Keratinocyte (primary cell): ENCODE data around the gene SLIT3. TPM values are rescaled to one million over a fixed set of nuclear protein-coding genes. Genes with fewer than 3 reads are reported as not detected.

Source experiments
- DNase-seq: peaks from one replicate; pipeline ENCODE4 v3.0.0-alpha.2; 2011; ENCODE audit warnings: low read depth, missing footprints, low spot score
- FAIRE-seq: peaks from 2 replicates; lab custom pipeline; 2011; peaks lifted over from hg19 to GRCh38; lab: Jason Lieb, UNC
- H2AFZ ChIP-seq: 2 replicates; pipeline ENCODE4 v1.6.0; 2012; ENCODE audit warnings: low read length, control low read depth, inconsistent platforms; ENCODE audit not compliant: control insufficient read depth
- H3K27ac ChIP-seq: 2 replicates; pipeline ENCODE4 v1.5.1; 2011; ENCODE audit warnings: low read length; ENCODE audit not compliant: control insufficient read depth, insufficient read depth
- H3K27me3 ChIP-seq: 3 replicates; pipeline ENCODE4 v1.6.0; 2011; ENCODE audit warnings: low read length; ENCODE audit not compliant: control insufficient read depth, insufficient read depth; ENCODE audit errors: extremely low read depth
- H3K36me3 ChIP-seq, 2 experiments: 2 replicates in 1 of 2; 3 replicates in 1 of 2; pipeline ENCODE4 v1.5.1; 2011; ENCODE audit warnings: low read length in 2 of 2, mild to moderate bottlenecking in 1 of 2; ENCODE audit not compliant: control insufficient read depth in 2 of 2, insufficient read depth in 2 of 2; ENCODE audit errors: extremely low read depth in 1 of 2
- H3K4me1 ChIP-seq: 3 replicates; pipeline ENCODE4 v1.5.1; 2011; ENCODE audit warnings: low read length; ENCODE audit not compliant: control insufficient read depth, insufficient read depth; ENCODE audit errors: extremely low read depth
- H3K4me2 ChIP-seq: 3 replicates; pipeline ENCODE4 v1.6.0; 2011; ENCODE audit warnings: low read depth, low read length; ENCODE audit not compliant: control insufficient read depth, insufficient read depth; ENCODE audit errors: extremely low read depth
- H3K4me3 ChIP-seq, 3 experiments: fragments of 200-600 bp in 1 of 3; sonication (generic) in 1 of 3; 2 replicates in 2 of 3; 3 replicates in 1 of 3; pipeline ENCODE4 v1.5.1; 2011 to 2016; ENCODE audit warnings: low read length in 3 of 3, mild to moderate bottlenecking in 3 of 3, control low read depth in 2 of 3, inconsistent platforms in 1 of 3, low read depth in 1 of 3, mixed read lengths in 1 of 3, mixed run types in 1 of 3, moderate library complexity in 1 of 3; ENCODE audit not compliant: control insufficient read depth in 2 of 3, insufficient read depth in 2 of 3; ENCODE audit errors: extremely low read depth in 1 of 3
- H3K79me2 ChIP-seq: 2 replicates; pipeline ENCODE4 v1.6.0; 2012; ENCODE audit warnings: low read length; ENCODE audit not compliant: control insufficient read depth, insufficient read depth
- H3K9ac ChIP-seq: 3 replicates; pipeline ENCODE4 v1.6.0; 2011; ENCODE audit warnings: low read length; ENCODE audit not compliant: control insufficient read depth, insufficient read depth; ENCODE audit errors: extremely low read depth
- H3K9me1 ChIP-seq: 3 replicates; pipeline ENCODE4 v1.6.0; 2011; ENCODE audit warnings: low read length; ENCODE audit not compliant: control insufficient read depth, insufficient read depth; ENCODE audit errors: extremely low read depth
- H3K9me3 ChIP-seq: 2 replicates; pipeline ENCODE4 v1.5.1; 2012; ENCODE audit warnings: low read depth, low read length; ENCODE audit not compliant: control insufficient read depth
- H4K20me1 ChIP-seq: 3 replicates; pipeline ENCODE4 v1.6.0; 2011; ENCODE audit warnings: low read length; ENCODE audit not compliant: control insufficient read depth, insufficient read depth; ENCODE audit errors: extremely low read depth
- CTCF ChIP-seq, 3 experiments: IDR thresholded peaks in 1 of 3; conservative IDR thresholded peaks in 1 of 3; optimal IDR thresholded peaks in 1 of 3; 2 replicates in 2 of 3; 3 replicates in 1 of 3; pipeline versions ENCODE3 to v1.5.1; 2011; ENCODE audit warnings: low read length in 3 of 3, mild to moderate bottlenecking in 3 of 3, moderate library complexity in 2 of 3, control low read depth in 1 of 3, inconsistent platforms in 1 of 3; ENCODE audit not compliant: insufficient read depth in 2 of 3; ENCODE audit errors: extremely low read depth in 1 of 3
- EZH2 ChIP-seq: IDR thresholded peaks from one replicate; pipeline ENCODE4 v1.6.1; 2012; ENCODE audit warnings: inconsistent platforms, mild to moderate bottlenecking, low read length, moderate library complexity
- dilution Hi-C: fragments of 300-500 bp; cut with MboI; formaldehyde crosslinking; loops from one replicate; pipeline ENCODE4 v1.7.0; 2020; ENCODE audit warnings: low sequenced_read_pairs; ENCODE audit not compliant: extremely low pct_ligation_motif_present
- polyA plus RNA-seq, 5 experiments: library from polyadenylated mRNA; depleted of rRNA in 3 of 5; stranded (reverse) in 3 of 5; stranded (forward) in 1 of 5; unstranded in 1 of 5; fragments of >200 nt; gene quantifications; 1 replicate in 1 of 5; 2 replicates in 3 of 5; 3 replicates in 1 of 5; pipeline versions ENCODE4 v1.2.1 to v1.2.3, GENCODE V29; 2011 to 2012; ENCODE audit warnings: missing spikeins in 2 of 5, low read depth in 1 of 5, low replicate concordance in 1 of 5

The SLIT3 gene
- polyA plus RNA-seq, 1 donor (not counting 4 experiments of a cell fraction or from before 2014, with no cell fraction given), result 2.4 TPM

DNA sequence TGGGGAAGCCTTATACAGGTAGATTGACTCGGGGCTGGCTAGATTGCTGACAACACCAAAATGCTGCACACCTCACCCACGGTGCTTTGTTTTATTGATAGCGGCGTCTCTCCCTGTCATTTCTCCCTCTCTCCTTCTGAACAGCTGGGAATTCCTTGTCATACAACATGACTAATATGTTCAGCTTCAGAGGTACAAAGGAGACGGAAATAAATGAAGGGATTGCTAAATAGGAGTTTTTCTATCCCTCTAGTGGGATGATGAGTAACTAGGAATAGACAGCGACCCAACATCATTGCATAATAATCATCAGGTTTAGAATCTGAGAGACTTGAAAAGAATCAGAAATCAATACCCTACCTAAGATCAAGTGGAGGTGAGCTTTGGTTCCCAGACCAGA, 384.1 kb downstream of the SLIT3 start:
- Histone ChIP-seq H3K4me2 (no peak overlapping the region), H3K9me1 (no peaks in the 10 kb centered on the region), H2AFZ (no peak overlapping the region), H3K9ac (no peak overlapping the region), H3K27ac (no peak overlapping the region), H3K4me3 (no peak overlapping the region), H3K9me3 (no peaks in the 10 kb centered on the region), H3K79me2 (no peaks in the 10 kb centered on the region), H3K27me3 (no peaks in the 10 kb centered on the region), H4K20me1 (no peaks in the 10 kb centered on the region), H3K4me1 (no peaks in the 10 kb centered on the region), H3K36me3 (no peaks in the 10 kb centered on the region)
- DNase-seq (no peak), FAIRE-seq (no peak)
- TF ChIP-seq EZH2, result no peak
- TF ChIP-seq CTCF (optimal IDR thresholded peaks at IDR 0.05 in 1 of 3, IDR thresholded peaks at IDR 0.05 in 1 of 3, conservative IDR thresholded peaks at IDR 0.05 in 1 of 3; ENCODE audit: extremely low read depth in 1 of 3, insufficient read depth in 2 of 3, low read length in 3 of 3), result no peak
- dilution Hi-C loops, result no loop called here

- Histone ChIP-seq H3K9ac (no peak overlapping the region), H3K4me3 (no peak overlapping the region), H3K36me3 (no peaks in the 10 kb centered on the region), H3K27me3 (no peaks in the 10 kb centered on the region), H3K9me1 (no peaks in the 10 kb centered on the region), H2AFZ (no peak overlapping the region), H3K4me2 (no peak overlapping the region), H3K79me2 (no peaks in the 10 kb centered on the region), H3K4me1 (no peaks in the 10 kb centered on the region), H4K20me1 (no peaks in the 10 kb centered on the region), H3K27ac (no peak overlapping the region), H3K9me3 (no peaks in the 10 kb centered on the region)
- DNase-seq (no peak), FAIRE-seq (no peak)
- no peak for TF ChIP-seq CTCF (optimal IDR thresholded peaks at IDR 0.05 in 1 of 3, IDR thresholded peaks at IDR 0.05 in 1 of 3, conservative IDR thresholded peaks at IDR 0.05 in 1 of 3; ENCODE audit: extremely low read depth in 1 of 3, insufficient read depth in 2 of 3, low read length in 3 of 3)
- TF ChIP-seq EZH2, result no peak
- dilution Hi-C loops, result no loop called here
Observed at GRCh38 chr5:168916266-168916665, 384.7 kb downstream of the SLIT3 start.
